K562 (cell line): ENCODE results near the gene MED13L. TPM values are rescaled to one million over a fixed set of nuclear protein-coding genes. Genes with fewer than 3 reads are reported as not detected.

Experiments
- ATAC-seq: fragments of 200-7000 bp; cut with Tn5 transposase; 3 replicates; pipeline ENCODE4 v1.9.1; 2020; ENCODE audit warnings: moderate library complexity
- BruUV-seq: library from RNA; stranded (reverse); fragments of 400-500 nt; replicated peaks from 2 replicates; lab custom pipeline; 2021; lab: Mats Ljungman, UMichigan
- CTCF ChIA-PET: fragments of 300-600 bp; formaldehyde crosslinking; extraction: SDS; loops from one replicate; lab custom pipeline; 2021; ENCODE audit warnings: low intra/inter-chr PET ratio; lab: Yijun Ruan, JAX
- POLR2A ChIA-PET: fragments of 300-600, 350-650 bp; sonication (Branson Sonifier 250); formaldehyde crosslinking; extraction: SDS; loops from one replicate; lab custom pipeline; 2021; ENCODE audit warnings: antibody characterized with exemption, inconsistent platforms; lab: Yijun Ruan, JAX
- DNase-seq, 4 experiments: peaks; one replicate each; pipeline versions ENCODE4 v3.0.0 to v3.0.0-alpha.2; 2011 to 2018; ENCODE audit warnings: low spot score in 3 of 4, mixed read lengths in 3 of 4; ENCODE audit errors: extremely low read depth in 1 of 4
- FAIRE-seq: peaks from 2 replicates; lab custom pipeline; 2011; peaks lifted over from hg19 to GRCh38; lab: Jason Lieb, UNC
- H2AFZ ChIP-seq: 2 replicates; pipeline ENCODE4 v1.6.0; 2011; ENCODE audit warnings: low read depth, low read length, control low read depth, inconsistent platforms
- H3K27ac ChIP-seq: fragments of 200-600 bp; 3 replicates; pipeline ENCODE4 v1.8.0; 2011; ENCODE audit warnings: low read depth, mild to moderate bottlenecking, control low read depth, inconsistent platforms, low read length, moderate library complexity, mixed read lengths; ENCODE audit errors: extremely low read depth
- H3K27me3 ChIP-seq, 2 experiments: fragments of 300-600 bp in 1 of 2; 2 replicates in 1 of 2; 3 replicates in 1 of 2; pipeline versions ENCODE4 v1.6.0 to v1.8.0; 2011; ENCODE audit warnings: inconsistent platforms in 2 of 2, low read length in 2 of 2, mild to moderate bottlenecking in 1 of 2, mixed read lengths in 1 of 2, moderate library complexity in 1 of 2; ENCODE audit not compliant: control insufficient read depth in 2 of 2, insufficient read depth in 2 of 2
- H3K36me3 ChIP-seq: fragments of 300-600 bp; 3 replicates; pipeline ENCODE4 v1.8.0; 2011; ENCODE audit warnings: mild to moderate bottlenecking, low read length, inconsistent platforms; ENCODE audit not compliant: control insufficient read depth, insufficient read depth
- H3K4me1 ChIP-seq, 2 experiments: fragments of 200-600 bp in 1 of 2; replicated peaks in 1 of 2; 2 replicates in 1 of 2; 3 replicates in 1 of 2; pipeline versions ENCODE4 v1.5.1 to v1.8.0; 2011; ENCODE audit warnings: inconsistent platforms in 2 of 2, low read length in 2 of 2, mild to moderate bottlenecking in 1 of 2, mixed read lengths in 1 of 2, moderate library complexity in 1 of 2; ENCODE audit not compliant: control insufficient read depth in 2 of 2, insufficient read depth in 2 of 2
- H3K4me2 ChIP-seq: 2 replicates; pipeline ENCODE4 v1.6.1; 2011; ENCODE audit warnings: low read length, control low read depth, inconsistent platforms, mixed read lengths; ENCODE audit not compliant: insufficient read depth
- H3K4me3 ChIP-seq: fragments of 200-600 bp; sonication (generic), shearing (Covaris generic); 2 replicates; pipeline ENCODE4 v1.5.1; 2016; ENCODE audit warnings: control low read depth, inconsistent platforms
- H3K79me2 ChIP-seq: fragments of 200-600 bp; 3 replicates; pipeline ENCODE4 v1.8.0; 2011; ENCODE audit warnings: low read length, inconsistent platforms; ENCODE audit not compliant: control insufficient read depth, insufficient read depth
- H3K9ac ChIP-seq, 2 experiments: 2 replicates each; pipeline versions ENCODE4 v1.6.0 to v1.6.1; 2011; ENCODE audit warnings: low read depth in 2 of 2, low read length in 2 of 2, control low read depth in 1 of 2, inconsistent platforms in 1 of 2, mild to moderate bottlenecking in 1 of 2, mixed read lengths in 1 of 2; ENCODE audit not compliant: insufficient read depth in 1 of 2
- H3K9me1 ChIP-seq: one replicate; pipeline ENCODE4 v1.6.0; 2011; ENCODE audit warnings: inconsistent platforms, mild to moderate bottlenecking, low read length, moderate library complexity; ENCODE audit not compliant: control insufficient read depth, insufficient read depth
- H3K9me3 ChIP-seq: replicated peaks from 2 replicates; pipeline ENCODE4 v1.5.1; 2011; ENCODE audit warnings: low read depth, low read length, inconsistent platforms; ENCODE audit not compliant: control insufficient read depth, insufficient read depth
- H4K20me1 ChIP-seq: replicated peaks from 2 replicates; pipeline ENCODE4 v1.6.1; 2011; ENCODE audit warnings: low read length, inconsistent platforms, mixed read lengths; ENCODE audit not compliant: control insufficient read depth, insufficient read depth
- HMG20B ChIP-seq: fragments of 250-450 bp; sonication (Bioruptor Pico); IDR thresholded peaks from 2 replicates; pipeline ENCODE4 v1.5.0; 2021; ENCODE audit warnings: mild to moderate bottlenecking
- KDM1A ChIP-seq, 2 experiments: fragments of 450-650 bp; IDR thresholded peaks; 2 replicates each; pipeline ENCODE4 v1.6.1; 2016; ENCODE audit warnings: mild to moderate bottlenecking in 2 of 2
- MBD2 ChIP-seq: sonication (generic); IDR thresholded peaks from 2 replicates; pipeline ENCODE4 v1.6.1; 2016; ENCODE audit warnings: low read depth, borderline replicate concordance
- MTA1 ChIP-seq: fragments of 450-650 bp; IDR thresholded peaks from 2 replicates; pipeline ENCODE4 v1.6.1; 2017; ENCODE audit warnings: borderline replicate concordance
- MTA2 ChIP-seq: fragments of 450-650 bp; IDR thresholded peaks from 2 replicates; pipeline ENCODE4 v1.6.1; 2016; ENCODE audit warnings: low read depth
- NR3C1 ChIP-seq: sonication (generic); formaldehyde crosslinking; IDR thresholded peaks from 2 replicates; pipeline ENCODE4 v1.8.1; 2022; ENCODE audit warnings: missing genetic modification reagents
- POU5F1 ChIP-seq: fragments of 150-350 bp; IDR thresholded peaks from 2 replicates; pipeline ENCODE4 v1.6.1; 2014; ENCODE audit warnings: borderline replicate concordance, low read length, low read depth, mild to moderate bottlenecking; ENCODE audit not compliant: partially characterized antibody
- ZNF354B ChIP-seq: fragments of 250-450 bp; sonication (Bioruptor Pico); IDR thresholded peaks from 2 replicates; pipeline ENCODE4 v1.4.0; 2020
- ZNF444 ChIP-seq: fragments of 250-450 bp; sonication (Bioruptor Pico); IDR thresholded peaks from 2 replicates; pipeline ENCODE4 v1.4.0; 2020; ENCODE audit warnings: mild to moderate bottlenecking, moderate library complexity
- ZNF778 ChIP-seq: fragments of 450-650 bp; formaldehyde crosslinking; IDR thresholded peaks from 2 replicates; pipeline ENCODE4 v1.4.0; 2020; ENCODE audit warnings: mild to moderate bottlenecking, moderate library complexity
- WGBS: fragments of 100-300 bp; shearing (Covaris generic); methylation state at CpG from one replicate; pipeline ENCODE4 v1.1.6; 2016; ENCODE audit warnings: low coverage, mixed read lengths; ENCODE audit not compliant: insufficient coverage; ENCODE audit errors: missing lambda C conversion rate; 5-methylcytosine and 5-hydroxymethylcytosine counted together
- in situ Hi-C: fragments of 300-500 bp; cut with MboI; formaldehyde crosslinking; loops from 4 replicates; pipeline ENCODE4 v1.15.0; 2018; ENCODE audit warnings: inconsistent platforms, mixed read lengths
- intact Hi-C: fragments of 100-400 bp; cut with micrococcal nuclease; formaldehyde crosslinking; loops from 2 replicates; pipeline ENCODE4 v1.14.2; 2022
- polyA plus RNA-seq, 8 experiments: library from polyadenylated mRNA; depleted of rRNA in 4 of 8; stranded (reverse) in 5 of 8; unstranded in 3 of 8; fragments of >200 nt; fragmentation: Nextera tagmentation in 2 of 8; fragmentation: Illumina TruSeq in 1 of 8; extraction: Ambion mirVana in 2 of 8; extraction: Trizol in 1 of 8; gene quantifications; 2 replicates each; pipeline versions ENCODE4 v1.2.1 to v1.2.3, GENCODE V29; 2011 to 2014; ENCODE audit warnings: inconsistent platforms in 1 of 8, missing spikeins in 1 of 8
- total RNA-seq, 7 experiments: library from RNA; depleted of rRNA in 6 of 7; stranded (reverse); fragments of >200 nt in 6 of 7; fragmentation: Illumina TruSeq in 2 of 7; extraction: Trizol in 2 of 7; gene quantifications; 2 replicates each; pipeline versions ENCODE4 v1.2.1 to v1.2.3, GENCODE V29; 2011 to 2021; ENCODE audit warnings: low replicate concordance in 1 of 7
- TF ChIP-seq, protein P1 (sequence below): IDR thresholded peaks from 3 replicates; pipeline ENCODE4 v1.6.1; 2011; ENCODE audit warnings: borderline replicate concordance, mild to moderate bottlenecking, moderate library complexity; ENCODE audit not compliant: insufficient read length; ENCODE audit errors: extremely low read depth

Gene MED13L
- total and polyA plus RNA-seq, 9 of the 15 experiments (the other 6 are each of a cell fraction or from before 2014, with no cell fraction given): 13.4 to 90.3 (median 36.9) TPM

DNA sequence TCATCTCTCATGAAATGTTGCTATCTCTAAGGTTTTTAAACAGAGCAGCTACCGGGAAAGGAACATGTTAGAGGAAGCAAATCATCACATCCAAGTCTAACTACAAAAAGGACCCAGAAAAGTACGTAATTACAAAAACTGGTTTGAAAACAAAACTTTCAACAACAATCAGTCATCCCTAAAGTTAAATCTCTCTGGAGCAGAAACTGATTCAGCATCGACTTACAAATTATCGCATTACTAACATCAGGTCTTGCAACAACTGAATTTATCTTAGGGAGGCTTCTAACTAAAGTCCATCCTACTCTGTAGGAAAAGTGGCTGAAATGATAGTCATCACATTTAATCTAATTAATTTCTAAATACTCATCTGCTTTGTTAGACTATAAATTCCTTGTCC, 137.0 kb downstream of the MED13L start (continued):
- no peak for TF ChIP-seq POU5F1
- no peak for TF ChIP-seq HMG20B
- no peak for TF ChIP-seq ZNF778 (CRISPR knock-in tag)

DNA sequence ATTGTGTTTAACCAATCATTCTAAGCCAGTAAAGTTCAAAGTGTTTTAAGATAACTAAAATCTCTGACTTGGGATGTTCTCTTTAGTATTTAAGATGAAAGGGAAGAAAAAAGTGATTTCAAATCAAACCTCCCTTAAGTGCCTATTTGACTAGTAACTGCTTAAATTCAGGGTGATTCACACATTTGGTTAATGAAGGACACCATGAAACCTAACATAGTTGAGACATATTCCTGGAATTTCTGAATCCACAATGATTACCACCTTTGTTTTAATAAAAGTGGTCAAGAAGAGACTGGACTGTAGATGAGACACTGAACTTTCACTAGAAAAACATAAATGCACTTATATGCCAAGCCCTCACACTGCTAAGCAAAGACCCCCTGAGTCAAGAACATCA, 138.7 kb downstream of the MED13L start:
- CTCF ChIA-PET: no interaction called here
- peaks cover 5% of the 10 kb centered on the region; the same call in 1 of the 2 replicates for H4K20me1 ChIP-seq
- intact Hi-C loops: no loop called here

DNA sequence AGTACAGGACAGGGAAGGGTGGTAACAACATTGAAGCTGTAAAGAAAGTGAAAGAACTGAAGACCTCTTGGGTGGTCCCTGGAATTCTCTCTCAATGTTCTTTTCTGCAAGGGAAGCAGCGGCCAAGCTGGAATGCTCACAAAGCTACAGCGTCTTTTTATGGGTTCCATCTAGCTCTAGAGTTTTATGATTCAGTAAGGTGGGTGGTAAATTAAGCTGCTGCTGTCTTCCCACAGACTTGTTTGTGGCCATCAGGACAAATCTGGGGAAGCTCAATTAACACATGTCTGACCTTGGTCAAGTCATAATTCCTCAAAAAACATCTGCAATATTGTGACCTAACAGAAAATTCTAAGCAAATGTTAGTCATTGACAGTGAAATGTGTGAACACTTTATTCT, 139.1 kb downstream of the MED13L start:
- Histone ChIP-seq H2AFZ (no peak overlapping the region), H3K9me3 (no peaks in the 10 kb centered on the region), H3K4me3 (no peak overlapping the region), H3K36me3 (no peaks in the 10 kb centered on the region), H4K20me1 (peaks cover 10% of the 10 kb centered on the region; the same call in 1 of the 2 replicates), H3K4me2 (no peak overlapping the region), H3K27ac (no peak overlapping the region), H3K4me1 (peaks cover 10 to 19% of the 10 kb centered on the region in 2 experiments; a peak in 4 of 5 replicates), H3K9me1 (no peaks in the 10 kb centered on the region), H3K9ac (no peak overlapping the region), H3K79me2 (peaks cover 94% of the 10 kb centered on the region), H3K27me3 (no peaks in the 10 kb centered on the region)
- ChIA-PET CTCF (no interaction called here), POLR2A (interaction anchor here (1.4 kb wide), 1 partner anchor 12 kb away, joined by 4 read pairs; no protein-coding TSS in a partner anchor)
- 95% methylated on average over 2 of the region's 2 CpGs for WGBS
- ATAC-seq: no peak
- BruUV-seq: no TSS peak
- intact Hi-C loops: no loop called here
- no peak for FAIRE-seq
- in situ Hi-C loops: no loop called here
- DNase-seq: no peak
- TF ChIP-seq MTA2 (no peak), ZNF354B (CRISPR knock-in tag) (no peak), ZNF444 (CRISPR knock-in tag) (no peak), MBD2 (no peak), NR3C1 (CRISPR knock-in tag) (no peak), KDM1A (IDR thresholded peaks at IDR 0.05) (0 out of 4 replicates have a peak, but pooled peaks of 1 of the 2 experiments have one; percentile 19)
- TF ChIP-seq, protein P1, sequence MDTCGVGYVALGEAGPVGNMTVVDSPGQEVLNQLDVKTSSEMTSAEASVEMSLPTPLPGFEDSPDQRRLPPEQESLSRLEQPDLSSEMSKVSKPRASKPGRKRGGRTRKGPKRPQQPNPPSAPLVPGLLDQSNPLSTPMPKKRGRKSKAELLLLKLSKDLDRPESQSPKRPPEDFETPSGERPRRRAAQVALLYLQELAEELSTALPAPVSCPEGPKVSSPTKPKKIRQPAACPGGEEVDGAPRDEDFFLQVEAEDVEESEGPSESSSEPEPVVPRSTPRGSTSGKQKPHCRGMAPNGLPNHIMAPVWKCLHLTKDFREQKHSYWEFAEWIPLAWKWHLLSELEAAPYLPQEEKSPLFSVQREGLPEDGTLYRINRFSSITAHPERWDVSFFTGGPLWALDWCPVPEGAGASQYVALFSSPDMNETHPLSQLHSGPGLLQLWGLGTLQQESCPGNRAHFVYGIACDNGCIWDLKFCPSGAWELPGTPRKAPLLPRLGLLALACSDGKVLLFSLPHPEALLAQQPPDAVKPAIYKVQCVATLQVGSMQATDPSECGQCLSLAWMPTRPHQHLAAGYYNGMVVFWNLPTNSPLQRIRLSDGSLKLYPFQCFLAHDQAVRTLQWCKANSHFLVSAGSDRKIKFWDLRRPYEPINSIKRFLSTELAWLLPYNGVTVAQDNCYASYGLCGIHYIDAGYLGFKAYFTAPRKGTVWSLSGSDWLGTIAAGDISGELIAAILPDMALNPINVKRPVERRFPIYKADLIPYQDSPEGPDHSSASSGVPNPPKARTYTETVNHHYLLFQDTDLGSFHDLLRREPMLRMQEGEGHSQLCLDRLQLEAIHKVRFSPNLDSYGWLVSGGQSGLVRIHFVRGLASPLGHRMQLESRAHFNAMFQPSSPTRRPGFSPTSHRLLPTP: no peak

More for the DNA sequence above, 138.7 kb downstream of the MED13L start:
- no peaks in the 10 kb centered on the region for H3K9me1 ChIP-seq
- POLR2A ChIA-PET: no interaction called here
- H3K27ac ChIP-seq: no peak overlapping the region
- peaks cover 94% of the 10 kb centered on the region for H3K79me2 ChIP-seq
- H2AFZ ChIP-seq: no peak overlapping the region
- DNase-seq: no peak
- TF ChIP-seq KDM1A (IDR thresholded peaks at IDR 0.05) (0 out of 4 replicates have a peak, but pooled peaks of 1 of the 2 experiments have one; percentile 1), MTA1 (no peak)
- TF ChIP-seq, all 486 proteins: peak for 1
- H3K9me3 ChIP-seq: no peaks in the 10 kb centered on the region
- H3K4me3 ChIP-seq: no peak overlapping the region
- BruUV-seq: no TSS peak
- no peaks in the 10 kb centered on the region for H3K27me3 ChIP-seq
- ATAC-seq (no peak), FAIRE-seq (no peak)
- in situ Hi-C loops: no loop called here
- no peak overlapping the region for H3K4me2 ChIP-seq
- peaks cover 8 to 18% of the 10 kb centered on the region in 2 experiments; a peak in 4 of 5 replicates for H3K4me1 ChIP-seq
- H3K9ac ChIP-seq: no peak overlapping the region
- no peaks in the 10 kb centered on the region for H3K36me3 ChIP-seq
